Tongue (tissue), 2 donors: ENCODE results near the gene FGF14. TPM values are rescaled to one million over a fixed set of nuclear protein-coding genes. Genes with fewer than 3 reads are reported as not detected.
A peak's percentile ranks its signal among the peaks of the same experiment; 100 is the strongest.

Experiments used
- DNase-seq: peaks from one replicate; pipeline ENCODE4 v3.0.0-alpha.2; 2015
- total RNA-seq: library from RNA; depleted of rRNA; stranded (reverse); fragments of >200 nt; gene quantifications from one replicate; pipeline ENCODE4 v1.2.3, GENCODE V29; 2014

FGF14 gene
- total RNA-seq, 1 donor from 2014 or later = 0.21 TPM

- DNase-seq = no peak
Measured at GRCh38 chr13:101717353-101717752, 684.5 kb downstream of the FGF14 start.

- no peak for DNase-seq
Measured at GRCh38 chr13:101714195-101714594, 687.7 kb downstream of the FGF14 start.

GRCh38 chr13:101712026-101712348 lies 689.9 kb downstream of the FGF14 start:
- DNase-seq = no peak

GRCh38 chr13:101711307-101712025 lies 690.4 kb downstream of the FGF14 start:
- DNase-seq = no peak

- DNase-seq = no peak
Measured at GRCh38 chr13:101709952-101710351, 691.9 kb downstream of the FGF14 start.

GRCh38 chr13:101708115-101708514 lies 693.7 kb downstream of the FGF14 start:
- no peak for DNase-seq

- no peak for DNase-seq
Measured at GRCh38 chr13:101707659-101708058, 694.2 kb downstream of the FGF14 start.

GRCh38 chr13:101706651-101707050 lies 695.2 kb downstream of the FGF14 start:
- no peak for DNase-seq

- DNase-seq = no peak
Measured at GRCh38 chr13:101703838-101704237, 698.0 kb downstream of the FGF14 start.

- DNase-seq = no peak
Measured at GRCh38 chr13:101703081-101703480, 698.8 kb downstream of the FGF14 start.

- DNase-seq = no peak
Measured at GRCh38 chr13:101700598-101700997, 701.2 kb downstream of the FGF14 start.

- no peak for DNase-seq
Measured at GRCh38 chr13:101698400-101698799, 703.4 kb downstream of the FGF14 start.

GRCh38 chr13:101697745-101698144 lies 704.1 kb downstream of the FGF14 start:
- no peak for DNase-seq

- DNase-seq = peak; percentile 19
Measured at GRCh38 chr13:101695870-101696516, 705.9 kb downstream of the FGF14 start.

GRCh38 chr13:101691341-101691860 lies 710.4 kb downstream of the FGF14 start:
- no peak for DNase-seq

- DNase-seq = no peak
Measured at GRCh38 chr13:101690871-101691270, 711.0 kb downstream of the FGF14 start.

GRCh38 chr13:101686003-101686402 lies 715.8 kb downstream of the FGF14 start:
- no peak for DNase-seq

- no peak for DNase-seq
Measured at GRCh38 chr13:101681834-101682233, 720.0 kb downstream of the FGF14 start.

GRCh38 chr13:101673360-101674105 lies 728.3 kb downstream of the FGF14 start:
- DNase-seq = no peak

GRCh38 chr13:101661839-101662238 lies 740.0 kb downstream of the FGF14 start:
- DNase-seq = no peak
